UCSD-AML1 (cell line): Measurements from ENCODE around the gene TLX2.

ENCODE experiments used
- DNase-seq: peaks from one replicate; lab custom pipeline; 2025; ENCODE audit not compliant: unreplicated experiment; lab: John Stamatoyannopoulos, UW

Gene TLX2

DNA sequence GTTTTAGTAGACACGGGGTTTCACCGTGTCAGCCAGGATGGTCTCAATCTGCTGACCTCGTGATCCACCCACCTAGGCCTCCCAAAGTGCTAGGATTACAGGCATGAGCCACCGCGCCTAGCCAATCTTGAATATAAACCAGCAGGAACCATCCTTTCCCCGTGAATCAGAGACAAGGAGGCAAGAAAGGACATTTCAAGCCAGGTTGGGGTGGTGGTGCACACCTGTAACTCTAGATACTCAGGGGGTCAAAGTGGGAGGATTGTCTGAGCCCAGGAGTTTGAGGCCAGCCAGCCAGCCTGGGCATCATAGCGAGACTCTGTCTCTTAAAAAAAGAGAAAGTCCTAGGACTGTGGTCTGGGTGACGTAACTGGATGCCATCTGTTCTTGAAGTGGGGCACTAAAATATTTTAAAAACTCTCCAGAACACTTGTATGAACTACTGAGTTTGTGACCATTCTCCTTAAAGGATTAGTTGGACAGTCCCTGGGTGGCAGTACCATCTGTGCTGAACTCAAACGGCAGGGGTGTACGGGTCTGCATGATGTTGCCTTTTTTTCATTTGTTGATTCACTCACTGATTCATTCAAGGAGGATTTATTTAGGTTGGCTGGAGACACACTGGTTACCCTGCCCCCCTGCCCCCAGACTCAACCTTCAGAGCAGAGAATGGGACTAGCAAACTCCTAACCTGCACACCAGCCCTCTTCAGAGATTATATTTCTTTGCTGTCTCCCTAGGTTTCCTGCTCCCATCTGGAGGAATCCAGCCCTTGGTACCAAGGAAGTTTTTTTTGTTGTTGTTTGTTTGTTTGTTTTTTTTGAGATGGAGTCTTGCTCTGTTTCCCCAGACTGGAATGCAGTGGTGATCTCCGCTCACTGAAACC is 2.9 kb upstream of the TLX2 start:
- no peak for DNase-seq

GRCh38 chr2:74512744-74513604 is 1.3 kb upstream of the TLX2 start:
- no peak for DNase-seq

GRCh38 chr2:74513605-74514367 is 464 bp upstream of the TLX2 start:
- no peak for DNase-seq

DNA sequence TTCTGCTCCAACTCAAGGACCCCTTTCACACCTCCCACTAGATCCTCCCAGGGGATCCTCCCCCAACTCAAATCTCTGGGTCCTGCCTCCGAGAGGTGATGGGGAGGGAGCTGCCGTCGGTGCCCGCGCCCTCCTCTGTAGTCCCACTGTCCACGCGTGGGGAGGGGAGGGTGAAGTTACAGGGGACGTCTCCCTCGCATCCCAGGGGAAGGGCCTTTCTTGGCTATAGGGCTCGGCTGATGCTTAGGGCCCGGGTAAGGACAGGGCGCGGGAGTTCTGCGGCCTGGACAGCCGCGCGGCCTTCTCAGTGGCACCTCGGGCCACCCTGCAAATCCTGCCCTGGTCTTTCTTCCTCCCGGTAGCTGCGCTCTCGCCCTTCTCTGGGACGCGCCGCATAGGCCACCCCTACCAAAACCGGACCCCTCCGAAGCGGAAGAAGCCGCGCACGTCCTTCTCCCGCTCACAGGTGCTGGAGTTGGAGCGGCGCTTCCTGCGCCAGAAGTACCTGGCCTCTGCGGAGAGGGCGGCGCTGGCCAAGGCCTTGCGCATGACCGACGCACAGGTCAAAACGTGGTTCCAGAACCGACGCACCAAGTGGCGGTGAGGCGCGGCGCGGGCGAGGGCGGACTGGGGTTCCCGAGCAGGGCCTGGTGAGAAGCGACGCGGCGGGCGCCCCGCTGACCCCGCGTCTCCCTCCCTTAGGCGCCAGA is 1.2 kb downstream of the TLX2 start:
- no peak for DNase-seq

DNA sequence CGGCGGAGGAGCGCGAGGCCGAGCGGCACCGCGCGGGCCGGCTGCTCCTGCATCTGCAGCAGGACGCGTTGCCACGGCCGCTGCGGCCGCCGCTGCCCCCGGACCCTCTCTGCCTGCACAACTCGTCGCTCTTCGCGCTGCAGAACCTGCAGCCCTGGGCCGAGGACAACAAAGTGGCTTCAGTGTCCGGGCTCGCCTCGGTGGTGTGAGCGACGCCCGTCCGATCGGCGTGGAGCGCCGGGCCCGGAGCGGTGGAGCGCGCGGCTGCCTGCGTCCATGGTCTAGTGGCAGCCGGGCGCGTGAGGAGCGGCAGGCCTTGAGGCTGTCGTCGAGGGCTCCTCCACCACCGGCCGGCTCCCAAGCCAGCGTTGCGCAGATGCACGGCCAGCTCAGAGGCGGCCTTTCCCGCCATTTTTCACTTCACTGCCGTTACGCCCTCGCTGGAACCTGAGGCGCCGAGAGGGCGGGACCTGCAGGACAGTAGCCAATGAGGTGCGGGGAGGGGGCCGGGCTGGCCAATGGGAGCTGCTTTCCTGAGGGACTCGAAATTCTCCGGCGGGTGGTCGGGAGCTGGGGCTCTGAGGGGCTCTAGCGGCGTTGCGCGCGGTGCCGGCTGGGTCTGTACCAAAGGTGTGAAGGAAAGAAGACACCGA is 1.9 kb downstream of the TLX2 start:
- no peak for DNase-seq

GRCh38 chr2:74516650-74517049 is 2.4 kb downstream of the TLX2 start:
- no peak for DNase-seq

DNA sequence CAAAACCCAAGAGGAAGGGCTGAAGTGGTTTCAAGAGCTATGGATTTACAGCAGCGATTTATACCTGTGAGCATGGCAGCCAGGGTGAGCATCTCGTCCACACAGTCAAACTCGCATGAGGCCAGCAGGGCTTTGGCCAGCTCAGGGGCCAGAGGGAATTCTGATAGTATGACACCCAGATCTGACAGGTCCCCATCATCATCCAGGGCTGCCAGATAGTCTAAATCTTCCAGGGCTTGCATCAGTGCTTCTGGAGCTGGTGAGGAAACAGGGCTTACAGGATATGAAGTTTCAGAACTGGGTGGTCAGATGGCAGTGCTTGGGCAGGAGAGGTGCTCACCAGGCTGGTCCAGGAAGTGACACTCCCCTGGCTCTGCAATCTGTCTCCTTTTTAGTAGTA is 8.3 kb downstream of the TLX2 start:
- no peak for DNase-seq

DNA sequence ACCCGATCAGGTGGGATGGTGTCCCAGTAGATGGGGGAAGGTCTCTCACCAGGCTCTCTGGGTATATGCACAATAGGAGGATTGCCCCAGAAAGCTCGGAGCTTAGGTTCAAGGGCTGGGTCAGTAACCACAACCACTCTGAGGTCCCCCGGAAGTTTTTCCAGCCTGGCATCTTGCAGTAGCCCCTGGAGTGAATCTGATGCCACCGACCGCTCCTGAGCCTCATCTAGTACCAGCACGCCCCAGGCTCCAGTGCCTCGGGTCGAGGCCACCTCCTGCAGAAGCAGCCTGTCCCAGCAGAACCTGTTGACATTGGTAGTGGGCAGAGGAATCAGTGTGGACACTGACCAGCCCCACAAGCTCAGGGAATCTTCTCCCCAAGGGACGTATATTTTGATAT is 9.8 kb downstream of the TLX2 start:
- DNase-seq, result no peak

GRCh38 chr2:74524955-74525716 is 10.9 kb downstream of the TLX2 start:
- DNase-seq, result no peak

DNA sequence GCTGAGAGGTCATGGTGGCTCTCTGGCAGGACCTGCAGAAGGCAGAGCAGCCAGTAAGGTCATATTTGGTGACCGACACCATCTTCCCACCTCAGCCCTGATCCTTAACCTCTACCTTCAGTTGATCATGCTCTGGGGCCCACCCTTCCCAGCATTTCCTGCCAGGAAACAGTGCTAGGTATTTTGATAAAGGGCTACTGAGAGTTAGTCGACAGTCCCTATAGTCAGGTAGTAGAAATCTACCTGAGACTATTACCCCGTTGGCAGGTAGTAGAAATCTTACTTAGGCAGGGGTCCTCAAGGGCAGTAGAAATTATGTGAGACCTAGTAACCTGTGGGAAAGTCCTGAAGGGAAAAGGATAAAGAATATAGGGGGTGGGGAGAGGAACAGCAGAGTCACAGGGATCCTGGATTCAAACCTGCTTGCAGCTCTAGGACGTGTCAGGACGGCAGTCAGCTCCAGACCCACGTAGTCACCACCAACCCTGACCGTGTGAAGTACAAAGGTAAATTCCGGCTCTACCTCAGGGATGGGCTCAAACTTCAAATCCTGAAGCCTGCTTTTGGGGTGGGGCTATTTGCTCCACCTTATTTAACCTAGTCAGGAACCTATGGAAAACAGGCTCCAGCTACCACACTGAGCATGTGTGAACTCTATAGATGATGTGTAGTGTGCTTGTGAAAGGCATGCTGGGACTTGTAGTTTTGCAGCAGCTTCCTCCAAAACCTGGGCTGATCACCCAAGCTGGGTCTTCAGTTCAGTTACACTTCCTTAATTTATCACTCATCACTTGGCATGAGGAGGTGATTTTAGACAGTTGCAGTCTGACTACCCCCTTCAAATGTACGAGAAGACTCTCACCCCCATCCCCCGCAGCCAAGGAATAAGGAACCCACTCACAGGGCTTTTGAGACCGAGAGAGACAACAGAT is 11.7 kb downstream of the TLX2 start, which contains the start of gene DQX1:
Gene DQX1, minus strand, starts transcription at position 515 of the 932 bp plus-strand sequence. Its CDS starts 502 bp downstream, at position 13.
- no peak for DNase-seq

DNA sequence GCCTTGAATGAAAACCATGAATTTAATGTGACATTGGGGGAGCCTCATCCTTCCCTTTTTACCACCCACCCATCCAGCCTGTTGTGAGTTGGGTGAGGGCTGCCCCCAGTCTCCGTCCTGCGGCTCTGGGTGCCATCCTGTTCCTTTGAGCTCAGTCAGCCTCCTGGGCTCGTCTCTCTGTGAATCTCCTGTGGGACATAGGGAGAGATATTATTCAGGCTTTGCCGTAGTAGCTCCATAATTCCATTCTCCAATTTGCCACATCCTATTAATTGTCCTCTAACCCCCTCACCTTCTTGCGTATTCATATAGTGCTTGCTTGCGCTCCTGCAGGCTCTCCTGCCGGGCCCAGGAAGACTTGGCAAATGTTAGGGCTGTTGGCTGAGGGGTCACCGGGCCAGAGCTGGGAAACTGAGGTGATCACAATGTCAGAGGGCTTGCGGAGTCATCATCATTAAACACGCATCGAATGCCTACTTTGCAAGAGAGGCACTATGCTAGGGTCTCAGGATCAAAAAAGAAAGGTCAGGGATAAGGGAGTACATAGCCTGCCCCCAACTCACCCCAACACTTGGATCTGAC is 12.5 kb downstream of the TLX2 start:
- no peak for DNase-seq

DNA sequence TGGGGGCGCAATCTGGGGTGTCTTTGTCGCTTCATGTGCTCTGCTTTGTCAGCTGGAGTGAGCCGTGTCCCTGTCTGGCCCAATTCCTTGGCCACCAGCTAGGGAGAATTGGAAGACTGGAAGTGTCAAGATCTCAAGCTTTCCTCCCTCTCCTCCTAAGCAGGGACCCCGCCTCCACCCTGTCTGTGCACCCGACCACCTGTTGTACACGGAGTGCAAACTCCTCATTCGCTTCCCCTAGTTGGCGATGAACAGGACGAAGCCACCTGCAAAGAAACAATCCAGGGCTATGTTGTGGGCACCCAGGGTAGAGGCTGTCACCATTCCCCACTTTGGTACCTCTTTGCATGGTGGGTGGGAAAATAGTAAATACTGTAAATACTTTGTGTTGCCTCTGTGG is 13.5 kb downstream of the TLX2 start:
- DNase-seq, result no peak

DNA sequence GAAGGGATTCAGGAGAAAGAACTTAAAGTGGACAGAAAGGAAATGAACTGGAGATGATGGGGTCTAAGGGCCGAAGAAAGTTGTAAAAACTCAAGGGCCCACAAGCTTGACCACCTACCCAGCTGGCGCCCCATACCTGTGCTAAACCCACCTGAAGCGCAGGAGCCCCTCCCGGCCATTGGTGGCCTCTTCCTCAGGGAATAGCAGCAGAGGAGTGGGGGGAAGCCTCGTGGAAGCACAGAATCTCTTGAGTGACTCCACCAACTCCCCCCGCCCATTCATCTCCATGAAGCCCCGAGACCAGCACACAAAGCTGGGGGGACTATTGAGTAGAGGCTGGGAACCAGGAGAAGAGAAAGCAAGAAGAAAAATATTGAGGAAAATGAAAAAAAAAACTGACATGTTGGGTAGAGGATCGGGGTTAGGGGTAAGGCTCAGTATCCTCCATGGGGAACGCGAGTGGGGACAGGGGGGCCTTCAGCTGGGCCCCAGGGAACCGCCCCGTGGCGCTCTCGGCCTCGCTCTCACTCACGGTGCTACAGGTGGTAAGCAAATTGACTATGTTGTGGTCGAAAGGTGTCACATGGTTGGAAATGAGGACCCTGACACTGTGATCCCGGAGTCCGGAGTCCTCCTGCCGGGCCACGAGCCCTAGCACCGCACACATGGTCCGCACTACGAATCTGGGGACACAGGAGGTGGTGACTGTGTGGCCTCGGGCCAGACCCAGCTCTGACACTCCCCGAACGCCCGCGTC is 14.5 kb downstream of the TLX2 start:
- DNase-seq, result no peak

DNA sequence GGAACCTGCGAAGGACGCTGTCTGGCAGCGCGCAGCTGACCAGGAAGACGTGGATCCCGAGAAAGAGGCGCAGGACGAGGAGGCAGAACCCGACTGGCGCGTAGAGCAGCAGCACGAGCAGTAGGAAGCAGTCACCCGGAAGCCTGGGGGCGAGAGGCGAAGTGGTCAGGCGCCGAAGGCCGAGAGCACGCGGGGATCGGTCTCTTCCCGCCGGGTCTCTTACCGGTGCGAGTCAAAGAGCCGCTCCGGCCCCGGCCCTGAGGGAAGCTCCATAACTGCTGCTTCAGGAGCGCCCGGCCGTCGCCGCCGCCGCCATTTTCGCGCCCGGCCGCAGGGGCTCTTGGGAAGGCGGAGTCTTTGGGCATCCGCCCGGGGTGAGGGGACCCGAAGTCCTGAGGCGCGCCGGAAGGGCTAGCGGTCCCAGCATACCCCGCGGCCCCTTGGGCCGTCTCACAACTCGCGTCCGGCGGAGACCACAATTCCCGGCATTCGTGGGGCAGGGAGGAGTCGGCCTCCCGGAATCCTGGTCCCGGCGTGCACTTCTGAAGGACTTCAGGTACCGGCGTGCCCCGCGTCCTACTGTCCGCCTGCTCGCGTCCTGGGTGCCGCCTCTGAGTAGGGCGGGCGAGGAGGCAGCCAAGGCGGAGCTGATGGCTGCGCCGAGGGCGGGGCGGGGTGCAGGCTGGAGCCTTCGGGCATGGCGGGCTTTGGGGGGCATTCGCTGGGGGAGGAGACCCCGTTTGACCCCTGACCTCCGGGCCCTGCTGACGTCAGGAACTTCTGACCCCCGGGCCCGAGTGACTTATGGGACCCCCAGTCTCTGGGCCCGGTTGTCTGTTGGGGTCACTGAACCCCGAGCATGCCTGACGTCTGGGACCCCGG is 15.3 kb downstream of the TLX2 start, which contains the start of the genes AUP1 and HTRA2:
Gene AUP1, minus strand, starts transcription at position 350 of the 882 bp plus-strand sequence. Its CDS starts 77 bp downstream, at position 273.
Gene HTRA2, plus strand, starts transcription at position 577 of the 882 bp plus-strand sequence. Its CDS starts 74 bp downstream, at position 651.
- peak; percentile 99 for DNase-seq

DNA sequence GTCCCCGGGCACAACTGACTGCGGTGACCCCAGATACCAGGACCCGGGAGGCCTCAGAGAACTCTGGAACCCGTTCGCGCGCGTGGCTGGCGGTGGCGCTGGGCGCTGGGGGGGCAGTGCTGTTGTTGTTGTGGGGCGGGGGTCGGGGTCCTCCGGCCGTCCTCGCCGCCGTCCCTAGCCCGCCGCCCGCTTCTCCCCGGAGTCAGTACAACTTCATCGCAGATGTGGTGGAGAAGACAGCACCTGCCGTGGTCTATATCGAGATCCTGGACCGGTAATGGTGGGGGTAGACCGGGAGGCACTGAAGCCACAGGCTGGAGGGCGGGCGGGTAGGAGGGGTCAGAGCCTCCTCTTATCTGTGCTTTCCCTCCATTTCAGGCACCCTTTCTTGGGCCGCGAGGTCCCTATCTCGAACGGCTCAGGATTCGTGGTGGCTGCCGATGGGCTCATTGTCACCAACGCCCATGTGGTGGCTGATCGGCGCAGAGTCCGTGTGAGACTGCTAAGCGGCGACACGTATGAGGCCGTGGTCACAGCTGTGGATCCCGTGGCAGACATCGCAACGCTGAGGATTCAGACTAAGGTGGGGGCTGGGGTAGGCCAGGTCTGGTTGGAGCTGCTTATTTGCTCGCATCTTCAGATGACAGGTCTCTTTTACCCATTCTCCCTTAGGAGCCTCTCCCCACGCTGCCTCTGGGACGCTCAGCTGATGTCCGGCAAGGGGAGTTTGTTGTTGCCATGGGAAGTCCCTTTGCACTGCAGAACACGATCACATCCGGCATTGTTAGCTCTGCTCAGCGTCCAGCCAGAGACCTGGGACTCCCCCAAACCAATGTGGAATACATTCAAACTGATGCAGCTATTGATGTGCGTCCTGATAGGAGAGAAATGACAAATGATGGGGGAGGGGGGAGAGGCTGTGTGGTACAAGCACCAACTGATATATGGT is 16.3 kb downstream of the TLX2 start:
- peak; percentile 68 for DNase-seq
